ENCODE measurements around the gene CFAP221.

- no peak for TF ChIP-seq POLR2A (IDR thresholded peaks at IDR 0.05)
- no peak for TF ChIP-seq CTCF (IDR thresholded peaks at IDR 0.05)
- no peak for TF ChIP-seq POLR2AphosphoS5 (IDR thresholded peaks at IDR 0.05)
These were observed 47.6 kb upstream of the CFAP221 start for GRCh38 chr2:119496682-119497081.

Measured in gastroesophageal sphincter (tissue), 3 donors.